ENCODE measurements around the gene PKIG.

- TF ChIP-seq POLR2AphosphoS5 (IDR thresholded peaks at IDR 0.05; ENCODE audit: low read depth, low read length) (no peak), REST (IDR thresholded peaks at IDR 0.05; ENCODE audit: low read depth, low read length) (no peak), SMC3 (IDR thresholded peaks at IDR 0.05; ENCODE audit: low read depth, low read length) (no peak), ELF1 (IDR thresholded peaks at IDR 0.05) (no peak), CTCF (IDR thresholded peaks at IDR 0.05) (no peak), FOXJ3 (CRISPR knock-in tag; IDR thresholded peaks at IDR 0.05) (no peak), NRF1 (IDR thresholded peaks at IDR 0.05; ENCODE audit: low read depth, low read length) (no peak)
Observed at GRCh38 chr20:44643596-44644229, 61.3 kb downstream of the PKIG start.
